DND-41 (cell line): Measurements from ENCODE around the gene EPS8L1.

ENCODE experiments used
- ATAC-seq: fragments of 200-7000 bp; cut with Tn5 transposase; 3 replicates; pipeline ENCODE4 v1.9.1; 2021; ENCODE audit warnings: low read depth; ENCODE audit not compliant: insufficient read depth
- DNase-seq: peaks from one replicate; pipeline ENCODE4 v3.0.0-alpha.2; 2020
- H2AFZ ChIP-seq: 2 replicates; pipeline ENCODE4 v1.6.0; 2012; ENCODE audit warnings: low read depth, low read length
- H3K27ac ChIP-seq: 2 replicates; pipeline ENCODE4 v1.5.1; 2012; ENCODE audit warnings: low read length, inconsistent platforms
- H3K27me3 ChIP-seq: fragments of 200-600 bp; sonication (generic); 2 replicates; pipeline ENCODE4 v1.6.0; 2012; ENCODE audit warnings: low read length, mild to moderate bottlenecking, inconsistent platforms; ENCODE audit not compliant: insufficient read depth, poor library complexity
- H3K36me3 ChIP-seq: 2 replicates; pipeline ENCODE4 v1.5.1; 2012; ENCODE audit warnings: low read length, inconsistent platforms; ENCODE audit not compliant: insufficient read depth
- H3K4me1 ChIP-seq: 2 replicates; pipeline ENCODE4 v1.5.1; 2012; ENCODE audit warnings: mild to moderate bottlenecking, low read length; ENCODE audit not compliant: insufficient read depth
- H3K4me2 ChIP-seq: 2 replicates; pipeline ENCODE4 v1.6.0; 2012; ENCODE audit warnings: mild to moderate bottlenecking, moderate library complexity, low read length, inconsistent platforms; ENCODE audit not compliant: insufficient read depth
- H3K4me3 ChIP-seq, 2 experiments: fragments of 200-600 bp in 1 of 2; shearing (Covaris generic) in 1 of 2; 2 replicates each; pipeline ENCODE4 v1.5.1; 2012 to 2016; ENCODE audit warnings: inconsistent platforms in 2 of 2, low read length in 2 of 2, mild to moderate bottlenecking in 2 of 2, low read depth in 1 of 2, moderate library complexity in 1 of 2
- H3K79me2 ChIP-seq: 2 replicates; pipeline ENCODE4 v1.6.0; 2012; ENCODE audit warnings: low read length, inconsistent platforms; ENCODE audit not compliant: insufficient read depth
- H3K9ac ChIP-seq: 2 replicates; pipeline ENCODE4 v1.6.0; 2012; ENCODE audit warnings: low read depth, mild to moderate bottlenecking, inconsistent platforms, low read length, moderate library complexity
- H3K9me3 ChIP-seq: 2 replicates; pipeline ENCODE4 v1.5.1; 2012; ENCODE audit warnings: low read length, moderate library complexity, mild to moderate bottlenecking, inconsistent platforms; ENCODE audit not compliant: insufficient read depth, severe bottlenecking
- H4K20me1 ChIP-seq: 2 replicates; pipeline ENCODE4 v1.6.0; 2012; ENCODE audit warnings: low read length; ENCODE audit not compliant: insufficient read depth
- CTCF ChIP-seq: IDR thresholded peaks from 2 replicates; pipeline ENCODE4 v1.5.1; 2012; ENCODE audit warnings: borderline replicate concordance, low read length, moderate library complexity, mild to moderate bottlenecking; ENCODE audit not compliant: poor library complexity, severe bottlenecking; ENCODE audit errors: extremely low read depth
- EZH2 ChIP-seq: IDR thresholded peaks from 3 replicates; pipeline ENCODE4 v1.6.1; 2012; ENCODE audit warnings: borderline replicate concordance, low read depth, mild to moderate bottlenecking, moderate library complexity, low read length, inconsistent platforms; ENCODE audit not compliant: severe bottlenecking

Gene EPS8L1

GRCh38 chr19:55131421-55131820, 55.8 kb downstream of the EPS8L1 start:
- no peak overlapping the region for H3K9ac ChIP-seq
- ATAC-seq (no peak), DNase-seq (no peak)
- H3K79me2 ChIP-seq: no peaks in the 10 kb centered on the region
- no peak overlapping the region for H3K27ac ChIP-seq
- H4K20me1 ChIP-seq: no peaks in the 10 kb centered on the region
- H3K4me1 ChIP-seq: no peaks in the 10 kb centered on the region
- H3K9me3 ChIP-seq: no peaks in the 10 kb centered on the region
- no peaks in the 10 kb centered on the region for H3K36me3 ChIP-seq
- H3K4me2 ChIP-seq: no peak overlapping the region
- no peak overlapping the region for H3K4me3 ChIP-seq
- peaks cover 3% of the 10 kb centered on the region for H3K27me3 ChIP-seq
- no peak for TF ChIP-seq CTCF
- TF ChIP-seq EZH2: no peak
- H2AFZ ChIP-seq: no peak overlapping the region

GRCh38 chr19:55132453-55133129, 56.9 kb downstream of the EPS8L1 start:
- no peaks in the 10 kb centered on the region for H4K20me1 ChIP-seq
- no peaks in the 10 kb centered on the region for H3K79me2 ChIP-seq
- no peaks in the 10 kb centered on the region for H3K36me3 ChIP-seq
- H3K9ac ChIP-seq: no peak overlapping the region
- no peak overlapping the region for H3K4me2 ChIP-seq
- no peaks in the 10 kb centered on the region for H3K4me1 ChIP-seq
- H2AFZ ChIP-seq: no peak overlapping the region
- ATAC-seq (no peak), DNase-seq (no peak)
- H3K27ac ChIP-seq: no peak overlapping the region
- H3K27me3 ChIP-seq: peaks cover 3% of the 10 kb centered on the region
- H3K9me3 ChIP-seq: no peaks in the 10 kb centered on the region
- H3K4me3 ChIP-seq: no peak overlapping the region
- TF ChIP-seq EZH2 (no peak), CTCF (no peak)

- no peak overlapping the region for H3K27ac ChIP-seq
- H3K79me2 ChIP-seq: no peaks in the 10 kb centered on the region
- H3K4me3 ChIP-seq: no peak overlapping the region
- no peak for DNase-seq
- no peaks in the 10 kb centered on the region for H3K4me1 ChIP-seq
- H3K27me3 ChIP-seq: peaks cover 3% of the 10 kb centered on the region
- no peak for ATAC-seq
- H2AFZ ChIP-seq: no peak overlapping the region
- TF ChIP-seq EZH2 (no peak), CTCF (no peak)
- H3K4me2 ChIP-seq: no peak overlapping the region
- H3K9ac ChIP-seq: no peak overlapping the region
- H3K36me3 ChIP-seq: no peaks in the 10 kb centered on the region
- no peaks in the 10 kb centered on the region for H3K9me3 ChIP-seq
- H4K20me1 ChIP-seq: no peaks in the 10 kb centered on the region
Measured at GRCh38 chr19:55133639-55134444, 58.2 kb downstream of the EPS8L1 start.
